ENCODE results near the gene PEMT. TPM values are rescaled to one million over a fixed set of nuclear protein-coding genes. Genes with fewer than 3 reads are reported as not detected.

The PEMT gene
- total RNA-seq, 1 experiment from 2014 or later, result 39.8 TPM

DNA sequence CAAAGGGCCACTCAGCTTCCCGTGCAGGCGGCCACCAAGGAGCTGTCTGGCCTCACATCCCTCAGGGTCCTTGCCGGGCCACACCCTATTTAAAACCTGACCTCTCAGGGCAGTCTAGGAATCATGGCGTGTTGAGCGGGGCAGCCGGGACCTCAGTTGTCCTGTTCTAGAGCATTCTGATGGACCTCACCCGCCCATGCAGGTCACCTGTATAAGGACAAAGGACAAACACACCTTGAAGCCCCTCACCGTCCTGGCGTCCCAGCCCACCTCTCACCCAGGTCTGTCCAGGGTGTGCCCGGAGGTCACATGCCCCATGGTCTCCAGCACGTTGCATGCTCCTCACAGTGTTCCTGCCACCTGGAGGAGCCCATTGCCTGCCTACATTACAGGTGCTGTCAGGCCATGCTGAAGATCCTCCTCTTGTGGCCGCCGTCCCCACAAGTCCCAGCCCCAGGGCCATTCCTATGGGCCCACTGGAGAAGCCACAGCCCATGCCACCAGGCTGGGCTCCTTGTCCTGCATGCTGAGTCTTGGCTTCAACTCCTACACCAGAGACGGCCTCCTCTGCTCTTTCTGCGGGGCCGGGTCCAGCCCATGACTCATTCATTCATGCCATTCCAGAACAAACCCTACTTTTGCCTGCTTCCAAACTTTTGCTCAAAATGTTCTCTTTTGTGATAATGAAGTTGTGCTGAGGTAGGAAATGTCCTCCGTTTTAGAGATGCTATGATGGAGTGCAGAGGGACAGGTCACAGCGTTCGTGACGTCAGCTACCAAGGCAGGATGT, 46.3 kb downstream of the PEMT start:
- no peaks in the 10 kb centered on the region for H3K36me3 ChIP-seq (ENCODE audit: insufficient read depth, low read length, poor library complexity, severe bottlenecking)
- POLR2A ChIA-PET (ENCODE audit: low non-redundant PET), result no interaction called here
- H3K27me3 ChIP-seq (replicated peaks; ENCODE audit: insufficient read depth, low read depth, low read length, poor library complexity), result no peaks in the 10 kb centered on the region
- H3K9me3 ChIP-seq (ENCODE audit: low read depth, low read length, poor library complexity, severe bottlenecking), result no peaks in the 10 kb centered on the region
- TF ChIP-seq, protein P1, sequence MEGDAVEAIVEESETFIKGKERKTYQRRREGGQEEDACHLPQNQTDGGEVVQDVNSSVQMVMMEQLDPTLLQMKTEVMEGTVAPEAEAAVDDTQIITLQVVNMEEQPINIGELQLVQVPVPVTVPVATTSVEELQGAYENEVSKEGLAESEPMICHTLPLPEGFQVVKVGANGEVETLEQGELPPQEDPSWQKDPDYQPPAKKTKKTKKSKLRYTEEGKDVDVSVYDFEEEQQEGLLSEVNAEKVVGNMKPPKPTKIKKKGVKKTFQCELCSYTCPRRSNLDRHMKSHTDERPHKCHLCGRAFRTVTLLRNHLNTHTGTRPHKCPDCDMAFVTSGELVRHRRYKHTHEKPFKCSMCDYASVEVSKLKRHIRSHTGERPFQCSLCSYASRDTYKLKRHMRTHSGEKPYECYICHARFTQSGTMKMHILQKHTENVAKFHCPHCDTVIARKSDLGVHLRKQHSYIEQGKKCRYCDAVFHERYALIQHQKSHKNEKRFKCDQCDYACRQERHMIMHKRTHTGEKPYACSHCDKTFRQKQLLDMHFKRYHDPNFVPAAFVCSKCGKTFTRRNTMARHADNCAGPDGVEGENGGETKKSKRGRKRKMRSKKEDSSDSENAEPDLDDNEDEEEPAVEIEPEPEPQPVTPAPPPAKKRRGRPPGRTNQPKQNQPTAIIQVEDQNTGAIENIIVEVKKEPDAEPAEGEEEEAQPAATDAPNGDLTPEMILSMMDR (conservative IDR thresholded peaks at IDR 0.05; ENCODE audit: low read depth, low read length), result no peak
- TF ChIP-seq EZH2 (IDR thresholded peaks at IDR 0.05; ENCODE audit: borderline replicate concordance, low read depth, low read length, poor library complexity, severe bottlenecking), result no peak
- H3K4me1 ChIP-seq (ENCODE audit: insufficient read depth, low read length, poor library complexity, severe bottlenecking), result no peaks in the 10 kb centered on the region
- intact Hi-C loops (cut with micrococcal nuclease; ENCODE audit: unreplicated experiment), result no loop called here
- no peak overlapping the region for H3K4me3 ChIP-seq (ENCODE audit: low read depth, low read length, poor library complexity, severe bottlenecking)
- DNase-seq (ENCODE audit: low spot score), result no peak
- no TSS peak for BruUV-seq (replicated peaks)
- CTCF ChIA-PET, result no interaction called here
- H3K27ac ChIP-seq (ENCODE audit: low read depth, low read length, poor library complexity, severe bottlenecking), result no peak overlapping the region

DNA sequence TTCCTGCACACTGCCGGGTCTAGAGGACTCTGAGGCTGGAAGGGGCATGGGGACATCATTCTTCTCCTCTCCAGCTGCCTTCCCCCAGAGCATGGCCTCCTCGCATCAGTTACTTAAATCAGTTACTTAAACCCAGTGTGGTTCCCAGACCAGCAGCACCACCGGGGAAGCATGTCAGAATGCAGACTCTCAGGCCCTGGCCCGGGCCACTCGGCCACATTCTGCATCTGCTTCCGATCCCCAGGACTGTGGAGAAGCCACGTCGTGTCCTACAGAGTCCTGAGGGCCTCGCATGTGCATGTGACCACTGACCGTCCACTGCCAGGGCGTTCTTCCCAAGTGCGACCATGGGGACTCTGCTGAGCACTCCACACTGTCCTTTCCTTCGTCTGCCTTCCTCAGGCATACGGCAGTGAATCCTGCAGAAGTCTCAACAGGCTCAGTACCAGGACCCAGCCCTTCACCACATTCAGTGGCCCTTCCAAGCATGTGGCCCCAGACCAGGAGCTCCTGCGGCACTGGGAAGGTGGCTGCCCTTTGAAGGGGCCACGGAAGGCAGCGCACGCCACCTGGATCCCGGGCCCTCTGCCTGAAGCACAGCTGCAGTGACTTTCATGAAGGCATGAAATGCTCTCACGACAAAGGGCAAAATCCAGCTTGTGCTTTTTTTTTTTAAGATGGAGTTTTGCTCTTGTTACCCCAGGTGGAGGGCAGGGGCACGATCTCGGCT, 48.4 kb downstream of the PEMT start:
- Histone ChIP-seq H3K27me3 (replicated peaks; ENCODE audit: insufficient read depth, low read depth, low read length, poor library complexity) (no peaks in the 10 kb centered on the region), H3K9me3 (ENCODE audit: low read depth, low read length, poor library complexity, severe bottlenecking) (no peaks in the 10 kb centered on the region), H3K27ac (ENCODE audit: low read depth, low read length, poor library complexity, severe bottlenecking) (no peak overlapping the region), H3K4me3 (ENCODE audit: low read depth, low read length, poor library complexity, severe bottlenecking) (no peak overlapping the region), H3K4me1 (ENCODE audit: insufficient read depth, low read length, poor library complexity, severe bottlenecking) (peaks cover 9% of the 10 kb centered on the region), H3K36me3 (ENCODE audit: insufficient read depth, low read length, poor library complexity, severe bottlenecking) (no peaks in the 10 kb centered on the region)
- ChIA-PET CTCF (no interaction called here), POLR2A (ENCODE audit: low non-redundant PET) (no interaction called here)
- no peak for TF ChIP-seq EZH2 (IDR thresholded peaks at IDR 0.05; ENCODE audit: borderline replicate concordance, low read depth, low read length, poor library complexity, severe bottlenecking)
- TF ChIP-seq, protein P1 (conservative IDR thresholded peaks at IDR 0.05; ENCODE audit: low read depth, low read length), result no peak
- intact Hi-C loops (cut with micrococcal nuclease; ENCODE audit: unreplicated experiment), result no loop called here
- no peak for DNase-seq (ENCODE audit: low spot score)
- no TSS peak for BruUV-seq (replicated peaks)

DNA sequence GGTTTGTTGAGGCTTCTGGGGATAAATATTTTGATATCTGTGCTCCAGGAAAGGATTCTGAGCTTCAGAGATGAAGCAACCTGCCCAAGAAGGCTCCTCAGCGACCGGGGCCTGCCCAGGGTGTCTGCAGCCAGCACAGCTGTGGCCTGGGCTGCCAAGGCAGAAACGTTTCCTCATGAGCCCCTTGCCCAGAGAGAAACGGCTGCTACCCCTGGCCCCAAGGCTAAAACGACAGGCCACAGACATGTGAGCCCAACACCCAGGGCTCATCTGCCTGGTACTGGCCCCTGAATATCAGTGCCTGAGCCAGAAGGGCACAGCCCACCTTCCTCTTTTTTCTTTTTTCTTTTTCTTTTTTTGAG, 49.9 kb downstream of the PEMT start:
- Histone ChIP-seq H3K27me3 (replicated peaks; ENCODE audit: insufficient read depth, low read depth, low read length, poor library complexity) (no peaks in the 10 kb centered on the region), H3K27ac (ENCODE audit: low read depth, low read length, poor library complexity, severe bottlenecking) (no peak overlapping the region), H3K4me1 (ENCODE audit: insufficient read depth, low read length, poor library complexity, severe bottlenecking) (peaks cover 19% of the 10 kb centered on the region), H3K9me3 (ENCODE audit: low read depth, low read length, poor library complexity, severe bottlenecking) (no peaks in the 10 kb centered on the region), H3K36me3 (ENCODE audit: insufficient read depth, low read length, poor library complexity, severe bottlenecking) (no peaks in the 10 kb centered on the region), H3K4me3 (ENCODE audit: low read depth, low read length, poor library complexity, severe bottlenecking) (no peak overlapping the region)
- intact Hi-C loops (cut with micrococcal nuclease; ENCODE audit: unreplicated experiment), result no loop called here
- no peak for DNase-seq (ENCODE audit: low spot score)
- POLR2A ChIA-PET (ENCODE audit: low non-redundant PET), result no interaction called here
- CTCF ChIA-PET, result no interaction called here
- BruUV-seq (replicated peaks), result no TSS peak
- no peak for TF ChIP-seq EZH2 (IDR thresholded peaks at IDR 0.05; ENCODE audit: borderline replicate concordance, low read depth, low read length, poor library complexity, severe bottlenecking)
- TF ChIP-seq, protein P1 (conservative IDR thresholded peaks at IDR 0.05; ENCODE audit: low read depth, low read length), result no peak

All from A673 (cell line).